H9 (cell line): ENCODE measurements around the gene EDN1. TPM values are rescaled to one million over a fixed set of nuclear protein-coding genes. Genes with fewer than 3 reads are reported as not detected.

ENCODE experiments used
- DNase-seq: peaks from one replicate; pipeline ENCODE4 v3.0.0-alpha.2; 2017
- H2AFZ ChIP-seq: one replicate; pipeline ENCODE4 v1.6.1; 2013; ENCODE audit warnings: mild to moderate bottlenecking, low read length, control low read depth, moderate library complexity
- H2AK5ac ChIP-seq: 2 replicates; pipeline ENCODE4 v1.6.1; 2013; ENCODE audit warnings: low read length, control low read depth, mixed read lengths; ENCODE audit not compliant: insufficient read length
- H2BK120ac ChIP-seq: one replicate; pipeline ENCODE4 v1.6.1; 2013; ENCODE audit warnings: low read depth, mild to moderate bottlenecking, low read length, control low read depth, inconsistent platforms; ENCODE audit not compliant: poor library complexity, severe bottlenecking
- H2BK12ac ChIP-seq: 2 replicates; pipeline ENCODE4 v1.6.1; 2013; ENCODE audit warnings: low read length, control low read depth, mixed read lengths, low read depth; ENCODE audit not compliant: insufficient read length
- H2BK15ac ChIP-seq: 2 replicates; pipeline ENCODE4 v1.6.1; 2013; ENCODE audit warnings: low read depth, low read length, control low read depth
- H2BK20ac ChIP-seq: one replicate; pipeline ENCODE4 v1.6.1; 2013; ENCODE audit warnings: low read depth, mild to moderate bottlenecking, low read length, control low read depth, inconsistent platforms; ENCODE audit not compliant: poor library complexity, severe bottlenecking
- H2BK5ac ChIP-seq: 2 replicates; pipeline ENCODE4 v1.6.1; 2013; ENCODE audit warnings: low read length, control low read depth, mixed read lengths; ENCODE audit not compliant: insufficient read length
- H3K14ac ChIP-seq: 2 replicates; pipeline ENCODE4 v1.6.1; 2013; ENCODE audit warnings: low read length, control low read depth; ENCODE audit not compliant: insufficient read depth
- H3K18ac ChIP-seq: 2 replicates; pipeline ENCODE4 v1.6.1; 2013; ENCODE audit warnings: low read depth, mild to moderate bottlenecking, mixed read lengths, low read length, control low read depth; ENCODE audit not compliant: insufficient read length
- H3K23ac ChIP-seq: 2 replicates; pipeline ENCODE4 v1.6.1; 2013; ENCODE audit warnings: low read length, control low read depth, mixed read lengths, low read depth; ENCODE audit not compliant: insufficient read length
- H3K23me2 ChIP-seq: 2 replicates; pipeline ENCODE4 v1.6.1; 2013; ENCODE audit warnings: low read depth, mild to moderate bottlenecking, mixed read lengths, low read length, control low read depth; ENCODE audit not compliant: insufficient read length, poor library complexity, severe bottlenecking
- H3K27ac ChIP-seq: 2 replicates; pipeline ENCODE4 v1.5.1; 2013; ENCODE audit warnings: low read length, control low read depth, mixed read lengths, low read depth; ENCODE audit not compliant: insufficient read length
- H3K27me3 ChIP-seq: 2 replicates; pipeline ENCODE4 v1.6.1; 2013; ENCODE audit warnings: low read length, control low read depth, inconsistent platforms; ENCODE audit not compliant: insufficient read depth
- H3K4ac ChIP-seq: 2 replicates; pipeline ENCODE4 v1.6.1; 2013; ENCODE audit warnings: low read depth, mild to moderate bottlenecking, control low read depth, inconsistent platforms, low read length, moderate library complexity
- H3K4me1 ChIP-seq: 2 replicates; pipeline ENCODE4 v1.6.1; 2013; ENCODE audit warnings: low read length, control low read depth, inconsistent platforms; ENCODE audit not compliant: insufficient read depth
- H3K4me2 ChIP-seq: 2 replicates; pipeline ENCODE4 v1.6.1; 2013; ENCODE audit warnings: low read length, control low read depth, mixed read lengths; ENCODE audit not compliant: insufficient read length, insufficient read depth
- H3K56ac ChIP-seq: 2 replicates; pipeline ENCODE4 v1.6.1; 2013; ENCODE audit warnings: low read depth, mild to moderate bottlenecking, mixed read lengths, low read length, control low read depth; ENCODE audit not compliant: insufficient read length
- H3K79me1 ChIP-seq: 2 replicates; pipeline ENCODE4 v1.6.1; 2013; ENCODE audit warnings: low read depth, mild to moderate bottlenecking, moderate library complexity, low read length, control low read depth, inconsistent platforms; ENCODE audit not compliant: insufficient read depth, poor library complexity, severe bottlenecking
- H3K79me2 ChIP-seq: 2 replicates; pipeline ENCODE4 v1.6.1; 2013; ENCODE audit warnings: low read length, control low read depth, inconsistent platforms; ENCODE audit not compliant: insufficient read depth
- H3K9ac ChIP-seq: 2 replicates; pipeline ENCODE4 v1.6.1; 2013; ENCODE audit warnings: low read length, control low read depth, mixed read lengths; ENCODE audit not compliant: insufficient read length; ENCODE audit errors: extremely low read depth
- H3K9me3 ChIP-seq: one replicate; pipeline ENCODE4 v1.6.1; 2013; ENCODE audit warnings: low read depth, low read length, inconsistent platforms; ENCODE audit not compliant: control insufficient read depth
- H3T11ph ChIP-seq: one replicate; pipeline ENCODE4 v1.6.1; 2013; ENCODE audit warnings: mild to moderate bottlenecking, low read length, control low read depth, inconsistent platforms
- H4K20me1 ChIP-seq: one replicate; pipeline ENCODE4 v1.6.1; 2013; ENCODE audit not compliant: control insufficient read depth, insufficient read length, insufficient read depth
- H4K5ac ChIP-seq: 2 replicates; pipeline ENCODE4 v1.6.1; 2013; ENCODE audit warnings: low read depth, mild to moderate bottlenecking, mixed read lengths, low read length, control low read depth; ENCODE audit not compliant: insufficient read length
- H4K8ac ChIP-seq: replicated peaks from 2 replicates; pipeline ENCODE4 v1.6.1; 2013; ENCODE audit warnings: low read length, control low read depth, mixed read lengths, low read depth; ENCODE audit not compliant: insufficient read length
- H4K91ac ChIP-seq: 2 replicates; pipeline ENCODE4 v1.6.1; 2013; ENCODE audit warnings: low read depth, mild to moderate bottlenecking, moderate library complexity, mixed read lengths, low read length, control low read depth; ENCODE audit not compliant: insufficient read length
- H3K27ac Mint-ChIP-seq, 3 experiments: 2 replicates in 2 of 3; 3 replicates in 1 of 3; pipeline ENCODE4 v1.8.0; 2020 to 2021; ENCODE audit warnings: mixed read lengths in 3 of 3, mild to moderate bottlenecking in 1 of 3, moderate library complexity in 1 of 3
- H3K27me3 Mint-ChIP-seq: 2 replicates; pipeline ENCODE4 v1.8.0; 2021; ENCODE audit warnings: low read depth, mild to moderate bottlenecking, moderate library complexity, mixed read lengths
- H3K36me3 Mint-ChIP-seq, 3 experiments: 2 replicates in 2 of 3; 3 replicates in 1 of 3; pipeline ENCODE4 v1.8.0; 2020 to 2021; ENCODE audit warnings: low read depth in 3 of 3, mixed read lengths in 3 of 3; ENCODE audit not compliant: insufficient read depth in 1 of 3
- H3K4me1 Mint-ChIP-seq, 2 experiments: 2 replicates each; pipeline ENCODE4 v1.8.0; 2020; ENCODE audit warnings: mixed read lengths in 2 of 2
- H3K4me3 Mint-ChIP-seq, 2 experiments: 2 replicates in 1 of 2; 3 replicates in 1 of 2; pipeline ENCODE4 v1.8.0; 2020 to 2021; ENCODE audit warnings: mild to moderate bottlenecking in 2 of 2, mixed read lengths in 2 of 2, moderate library complexity in 1 of 2
- H3K9me3 Mint-ChIP-seq, 2 experiments: 2 replicates in 1 of 2; 3 replicates in 1 of 2; pipeline ENCODE4 v1.8.0; 2020; ENCODE audit warnings: mild to moderate bottlenecking in 2 of 2, mixed read lengths in 2 of 2, moderate library complexity in 1 of 2
- WGBS: extraction: QIAGEN DNeasy Blood & Tissue Kit; methylation state at CpG from one replicate; pipeline ENCODE4 v1.1.7; 2013; ENCODE audit warnings: missing lambda C conversion rate, low lambda C conversion rate, mixed read lengths; ENCODE audit not compliant: insufficient read length; ENCODE audit errors: extremely low coverage; 5-methylcytosine and 5-hydroxymethylcytosine counted together
- total RNA-seq: library from RNA; stranded (reverse); gene quantifications from 2 replicates; pipeline ENCODE4 v1.2.1, GENCODE V29; 2021
- TF ChIP-seq, protein P1 (sequence below): fragments of 200-600 bp; sonication (generic); conservative IDR thresholded peaks from 3 replicates; pipeline ENCODE4 v1.8.0; 2021; ENCODE audit warnings: antibody characterized with exemption, mild to moderate bottlenecking

The EDN1 gene
- total RNA-seq, 1 experiment from 2014 or later: 2.1 TPM

DNA sequence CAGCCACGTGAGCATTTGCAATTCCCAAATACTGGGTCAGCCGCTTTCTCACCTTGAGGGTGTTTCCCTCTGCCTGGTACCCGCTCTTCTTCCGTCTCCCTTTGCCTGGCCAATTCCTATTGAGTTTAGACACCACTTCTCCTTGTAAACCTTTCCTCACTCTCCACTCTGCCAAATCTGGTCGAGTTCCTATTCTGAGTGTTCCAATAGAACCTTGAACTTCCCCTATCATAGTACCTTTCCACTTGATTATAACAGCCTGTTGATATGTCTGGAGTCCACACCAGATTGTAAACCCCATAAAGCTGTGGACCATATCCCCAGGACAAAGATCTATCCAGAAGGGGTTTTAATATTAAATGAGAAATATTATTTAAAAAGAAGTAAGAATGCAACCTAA is 36.0 kb upstream of the EDN1 start:
- Histone ChIP-seq H3K4me2 (no peak overlapping the region), H3K27me3 (no peaks in the 10 kb centered on the region), H3K56ac (no peak overlapping the region), H3K4me1 (no peaks in the 10 kb centered on the region), H3K23me2 (no peaks in the 10 kb centered on the region), H2BK20ac (no peak overlapping the region), H2AK5ac (no peak overlapping the region), H4K91ac (no peak overlapping the region), H3K79me1 (no peaks in the 10 kb centered on the region), H2BK5ac (no peak overlapping the region), H2BK15ac (no peak overlapping the region), H3K27ac (no peak overlapping the region), H3K23ac (no peak overlapping the region), H4K5ac (no peak overlapping the region), H3K9me3 (no peaks in the 10 kb centered on the region), H4K8ac (no peak overlapping the region), H3K18ac (no peak overlapping the region), H3T11ph (no peak overlapping the region), H2AFZ (no peak overlapping the region), H3K4ac (no peak overlapping the region), H2BK120ac (no peak overlapping the region), H3K79me2 (no peaks in the 10 kb centered on the region), H4K20me1 (no peaks in the 10 kb centered on the region), H3K9ac (no peak overlapping the region), H2BK12ac (no peak overlapping the region), H3K14ac (no peak overlapping the region)
- no peak overlapping the region for H3K27ac Mint-ChIP-seq
- H3K27me3 Mint-ChIP-seq: no peaks in the 10 kb centered on the region; the same call in 1 of the 2 replicates
- H3K36me3 Mint-ChIP-seq: no peaks in the 10 kb centered on the region
- TF ChIP-seq, protein P1, sequence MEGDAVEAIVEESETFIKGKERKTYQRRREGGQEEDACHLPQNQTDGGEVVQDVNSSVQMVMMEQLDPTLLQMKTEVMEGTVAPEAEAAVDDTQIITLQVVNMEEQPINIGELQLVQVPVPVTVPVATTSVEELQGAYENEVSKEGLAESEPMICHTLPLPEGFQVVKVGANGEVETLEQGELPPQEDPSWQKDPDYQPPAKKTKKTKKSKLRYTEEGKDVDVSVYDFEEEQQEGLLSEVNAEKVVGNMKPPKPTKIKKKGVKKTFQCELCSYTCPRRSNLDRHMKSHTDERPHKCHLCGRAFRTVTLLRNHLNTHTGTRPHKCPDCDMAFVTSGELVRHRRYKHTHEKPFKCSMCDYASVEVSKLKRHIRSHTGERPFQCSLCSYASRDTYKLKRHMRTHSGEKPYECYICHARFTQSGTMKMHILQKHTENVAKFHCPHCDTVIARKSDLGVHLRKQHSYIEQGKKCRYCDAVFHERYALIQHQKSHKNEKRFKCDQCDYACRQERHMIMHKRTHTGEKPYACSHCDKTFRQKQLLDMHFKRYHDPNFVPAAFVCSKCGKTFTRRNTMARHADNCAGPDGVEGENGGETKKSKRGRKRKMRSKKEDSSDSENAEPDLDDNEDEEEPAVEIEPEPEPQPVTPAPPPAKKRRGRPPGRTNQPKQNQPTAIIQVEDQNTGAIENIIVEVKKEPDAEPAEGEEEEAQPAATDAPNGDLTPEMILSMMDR: no peak
- WGBS: no CpG with 5 or more reads among the region's 5 CpGs
- no peak for DNase-seq
- no peaks in the 10 kb centered on the region for H3K9me3 Mint-ChIP-seq
- no peaks in the 10 kb centered on the region for H3K4me1 Mint-ChIP-seq
- no peak overlapping the region for H3K4me3 Mint-ChIP-seq
